IPS-18c (cell line): ENCODE results near the gene FMOD.
"Not testable (repeated sequence)": the region's sequence is repeated elsewhere in the genome, so short reads cannot be mapped to it uniquely, and the experiment has no call there.

Source experiments
- H3K4me3 ChIP-seq: 2 replicates; pipeline ENCODE4 v1.7.0; 2013; ENCODE audit warnings: low read depth, mild to moderate bottlenecking, low read length, moderate library complexity; ENCODE audit not compliant: insufficient read depth
- H3K9me3 ChIP-seq: one replicate; pipeline ENCODE4 v1.6.1; 2013; ENCODE audit warnings: mild to moderate bottlenecking, low read length, moderate library complexity; ENCODE audit not compliant: control insufficient read depth, insufficient read depth

FMOD gene

DNA sequence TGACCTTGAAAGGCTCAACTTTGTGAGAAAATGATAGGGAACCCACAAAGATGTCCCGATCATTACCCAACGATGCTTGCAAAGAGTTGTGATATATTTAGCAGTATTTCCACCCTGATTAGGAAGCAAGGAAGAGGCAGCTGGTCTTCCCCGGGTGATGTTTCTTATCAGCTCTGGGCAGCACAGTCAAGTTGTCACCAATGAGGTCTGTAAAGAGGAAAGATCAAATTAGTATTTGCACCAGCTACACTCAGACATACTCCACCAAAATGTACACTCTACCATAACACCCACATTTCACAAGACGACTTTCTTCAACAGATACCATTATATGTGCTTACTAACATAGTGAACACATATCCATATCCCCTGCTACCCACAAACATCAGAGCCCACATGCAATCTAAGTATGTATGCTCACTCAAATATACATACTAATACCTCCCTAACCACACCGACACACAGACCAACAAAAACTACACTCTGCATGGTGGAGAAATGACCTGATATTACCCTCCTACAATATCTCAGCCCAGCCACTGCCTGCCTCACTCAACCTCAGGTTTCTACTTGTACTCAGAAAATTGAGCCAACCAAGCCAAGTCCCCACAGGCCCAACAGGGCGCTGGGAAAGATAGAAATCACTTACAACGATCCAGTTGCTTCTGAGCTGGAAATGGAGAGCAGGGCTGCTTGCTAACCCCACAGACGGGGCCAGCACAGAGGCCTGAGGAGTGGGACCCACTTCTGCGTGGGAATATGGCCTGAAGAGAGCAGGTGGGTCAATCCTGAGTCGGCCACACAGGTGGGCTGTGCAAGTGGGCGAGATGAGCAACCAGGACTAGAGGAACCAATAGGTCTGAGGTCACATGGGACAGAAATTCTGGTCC is 50.2 kb downstream of the FMOD start:
- H3K4me3 ChIP-seq, result no peak overlapping the region
- H3K9me3 ChIP-seq, result no peaks in the 10 kb centered on the region

DNA sequence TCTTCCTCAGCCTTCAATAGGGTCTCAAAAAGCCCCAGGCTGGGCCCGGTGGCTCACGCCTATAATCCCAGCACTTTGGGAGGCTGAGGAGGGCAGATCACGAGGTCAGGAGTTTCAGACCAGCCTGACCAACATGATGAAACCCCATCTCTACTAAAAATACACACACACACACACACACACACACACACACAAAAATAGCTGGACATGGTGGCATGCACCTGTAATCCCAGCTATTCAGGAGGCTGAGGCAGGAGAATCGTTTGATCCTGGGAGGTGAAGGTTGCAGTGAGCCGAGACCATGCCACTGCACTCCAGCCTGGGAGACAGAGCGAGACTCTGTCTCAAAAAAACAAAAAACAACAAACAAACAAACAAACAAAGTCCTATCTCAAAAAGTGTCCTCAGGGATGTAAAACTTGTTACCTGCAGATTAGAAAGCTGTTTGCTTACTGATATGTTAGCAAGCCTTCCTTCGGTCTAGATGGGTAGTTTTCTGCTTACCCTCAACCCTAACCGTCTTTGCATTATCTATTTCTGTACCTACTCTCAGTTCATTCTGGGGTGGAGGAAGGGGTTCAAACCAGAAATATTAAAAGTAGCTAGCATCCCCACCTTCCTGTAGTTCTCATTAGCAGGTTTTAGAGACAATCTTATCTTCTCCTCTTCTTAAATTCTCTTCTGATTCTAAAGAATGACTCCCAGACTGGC is 51.0 kb downstream of the FMOD start:
- not testable (repeated sequence) for H3K9me3 ChIP-seq, H3K4me3 ChIP-seq

DNA sequence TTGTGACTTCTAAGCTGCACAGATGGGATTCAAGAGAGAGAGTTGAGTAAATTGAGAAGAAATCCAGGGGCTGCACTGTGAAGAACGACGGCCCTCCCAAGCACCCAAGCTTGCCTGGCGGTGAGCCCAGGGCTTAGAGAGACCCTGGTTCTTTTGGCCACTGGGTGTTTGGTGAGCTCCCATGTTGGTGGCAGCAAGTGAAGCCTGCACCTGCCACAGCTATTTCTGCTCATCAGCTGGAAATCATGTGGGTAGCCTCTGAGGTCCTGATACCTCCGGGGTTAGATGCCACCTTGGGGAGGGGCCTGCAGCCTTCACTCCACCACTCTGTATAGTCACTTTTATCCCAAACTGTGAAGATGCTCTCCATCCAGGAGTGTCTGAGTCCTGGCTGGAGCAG is 51.8 kb downstream of the FMOD start:
- Histone ChIP-seq H3K4me3 (no peak overlapping the region), H3K9me3 (no peaks in the 10 kb centered on the region)

DNA sequence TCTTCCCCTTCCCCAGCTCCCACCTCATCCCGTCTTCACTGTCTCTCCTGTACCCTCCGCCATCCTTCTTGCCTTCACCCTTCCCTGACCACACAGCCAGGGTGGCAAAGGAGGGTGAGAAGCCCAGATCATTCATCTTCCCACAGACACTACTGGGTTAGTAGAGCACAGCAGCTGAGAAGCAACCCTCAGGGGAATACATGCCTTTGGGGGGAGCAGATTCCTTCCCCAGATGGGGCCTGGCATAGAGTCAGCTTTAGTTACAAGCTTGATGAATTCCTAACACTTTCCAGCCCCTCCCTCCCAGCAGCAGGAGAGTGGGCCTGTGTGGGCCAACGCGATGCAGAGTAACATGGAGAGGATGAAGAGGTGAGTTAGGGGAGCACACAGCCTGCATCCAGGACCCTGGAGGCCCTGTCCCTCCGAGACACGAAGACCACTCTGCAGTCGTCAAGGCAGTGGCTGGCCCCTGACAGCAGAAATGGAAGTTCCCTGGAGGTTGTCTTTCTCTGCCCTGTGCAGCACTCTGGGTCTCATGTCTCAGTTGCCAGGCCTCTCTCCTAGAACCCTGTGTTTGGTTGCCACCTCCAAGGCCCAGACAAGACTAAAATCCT is 54.4 kb downstream of the FMOD start:
- Histone ChIP-seq H3K4me3 (no peak overlapping the region), H3K9me3 (peaks cover 4% of the 10 kb centered on the region)

GRCh38 chr1:203295796-203296195 is 55.1 kb downstream of the FMOD start:
- H3K9me3 ChIP-seq, result peaks cover 4% of the 10 kb centered on the region
- no peak overlapping the region for H3K4me3 ChIP-seq

DNA sequence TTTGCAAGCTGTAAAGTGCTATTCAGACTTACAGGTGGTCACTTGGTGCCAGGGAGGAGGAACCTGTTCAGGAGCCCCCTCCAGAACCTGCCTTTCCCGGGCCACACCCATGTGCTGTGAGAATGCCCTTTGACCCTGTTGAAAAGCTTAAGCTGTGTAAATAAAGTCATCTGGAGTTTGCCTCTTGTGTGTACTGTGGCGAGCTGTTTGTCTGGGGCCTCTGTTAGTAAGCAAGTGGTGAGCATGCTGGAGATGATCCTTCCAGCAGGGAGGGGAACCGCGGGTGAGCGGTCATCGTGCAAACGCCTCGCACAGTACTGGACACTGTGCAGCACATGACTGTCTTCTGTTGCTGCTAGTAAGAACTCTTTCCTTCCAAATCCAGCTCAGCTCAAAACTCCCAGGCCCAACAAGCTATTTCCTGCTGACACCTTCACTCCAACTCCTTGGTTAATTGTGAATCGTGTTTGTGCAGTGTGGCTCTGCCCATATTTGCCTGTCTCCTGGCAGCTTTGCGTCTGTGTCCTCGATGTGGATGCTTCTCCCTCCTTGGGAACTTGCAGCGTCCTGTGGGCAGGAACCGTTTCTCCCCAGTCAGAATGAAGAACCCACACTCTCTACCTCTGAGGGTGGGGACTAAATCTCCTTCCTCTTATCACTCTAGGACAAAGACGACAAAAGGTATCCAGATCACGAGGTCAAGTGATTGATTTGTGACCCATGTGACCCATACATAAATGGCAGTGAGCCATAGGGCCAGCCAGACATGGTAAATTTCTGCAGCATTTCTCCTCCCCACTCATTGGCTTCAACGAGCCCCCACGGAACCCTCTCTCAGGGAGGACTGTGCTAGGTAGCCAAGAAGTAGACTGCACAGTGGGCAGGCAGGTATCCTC is 59.5 kb downstream of the FMOD start:
- Histone ChIP-seq H3K4me3 (no peak overlapping the region), H3K9me3 (peaks cover 6% of the 10 kb centered on the region)
